H1 (cell line): ENCODE data around the gene IL21R. TPM values are rescaled to one million over a fixed set of nuclear protein-coding genes. Genes with fewer than 3 reads are reported as not detected.

Experiments used
- CHD2 ChIP-seq: IDR thresholded peaks from 2 replicates; pipeline ENCODE4 v1.6.1; 2012; ENCODE audit warnings: low read length, improper control_type of control experiment
- EP300 ChIP-seq, 2 experiments: IDR thresholded peaks; 1 replicate in 1 of 2; 2 replicates in 1 of 2; pipeline ENCODE4 v1.6.1; 2011 to 2012; ENCODE audit warnings: low read depth in 2 of 2, low read length in 2 of 2, mild to moderate bottlenecking in 2 of 2, borderline replicate concordance in 1 of 2, inconsistent platforms in 1 of 2, moderate library complexity in 1 of 2
- NANOG ChIP-seq: IDR thresholded peaks from 2 replicates; pipeline ENCODE4 v1.6.1; 2011; ENCODE audit warnings: low read length, low read depth, mild to moderate bottlenecking, inconsistent platforms; ENCODE audit not compliant: insufficient read depth, poor library complexity, severe bottlenecking
- PHF8 ChIP-seq: fragments of 200-600 bp; sonication (generic); conservative IDR thresholded peaks from 2 replicates; pipeline ENCODE4 v1.7.1; 2012; ENCODE audit warnings: low read depth, mild to moderate bottlenecking, inconsistent platforms, low read length, moderate library complexity
- RNF2 ChIP-seq: fragments of 200-900, 300-1000 bp; sonication (generic); IDR thresholded peaks from 2 replicates; pipeline ENCODE4 v1.7.1; 2016; ENCODE audit warnings: borderline replicate concordance, low read depth, mild to moderate bottlenecking, antibody characterized with exemption, low read length; ENCODE audit not compliant: poor library complexity, severe bottlenecking; ENCODE audit errors: missing control alignments
- RXRA ChIP-seq: IDR thresholded peaks from 2 replicates; pipeline ENCODE4 v1.6.1; 2011; ENCODE audit warnings: low read depth, mild to moderate bottlenecking, low read length, moderate library complexity; ENCODE audit not compliant: insufficient read depth
- SAP30 ChIP-seq: fragments of 300-600 bp; sonication (generic); IDR thresholded peaks from 2 replicates; pipeline ENCODE4 v1.7.1; 2012; ENCODE audit warnings: low read length, moderate library complexity, mild to moderate bottlenecking, inconsistent platforms; ENCODE audit not compliant: insufficient read depth, insufficient replicate concordance
- SIN3A ChIP-seq, 2 experiments: IDR thresholded peaks in 1 of 2; conservative IDR thresholded peaks in 1 of 2; 2 replicates each; pipeline ENCODE4 v1.6.1; 2011 to 2012; ENCODE audit warnings: low read length in 2 of 2, improper control_type of control experiment in 1 of 2, low read depth in 1 of 2, mild to moderate bottlenecking in 1 of 2
- YY1 ChIP-seq: IDR thresholded peaks from 2 replicates; pipeline ENCODE4 v1.6.1; 2011; ENCODE audit warnings: low read depth, mild to moderate bottlenecking, low read length
- polyA plus RNA-seq, 7 experiments: library from polyadenylated mRNA; depleted of rRNA in 3 of 7; stranded (reverse) in 5 of 7; unstranded in 2 of 7; fragments of >200 nt in 5 of 7; fragments of 200-250 nt in 2 of 7; gene quantifications; 1 replicate in 5 of 7; 2 replicates in 1 of 7; 4 replicates in 1 of 7; pipeline versions ENCODE4 v1.2.1 to v1.2.3, GENCODE V29; 2011 to 2013; ENCODE audit warnings: missing spikeins in 2 of 7, mixed read lengths in 2 of 7
- total RNA-seq: library from RNA; stranded (reverse); fragmentation: NEBNext Ultra II Directional; extraction: Animal tissue kit (Norgen Biotek cat#: 25700); gene quantifications from 2 replicates; pipeline ENCODE4 v1.2.1, GENCODE V29; 2021
- TF ChIP-seq, protein P1 (sequence below): IDR thresholded peaks from 2 replicates; pipeline ENCODE4 v1.6.1; 2012; ENCODE audit warnings: inconsistent platforms

IL21R gene
- total and polyA plus RNA-seq, 2 of the 8 experiments (the other 6 are each of a cell fraction or from before 2014, with no cell fraction given), result 0.34 to 0.70 TPM

GRCh38 chr16:27441998-27442397 lies 40.0 kb downstream of the IL21R start (continued):
- TF ChIP-seq, protein P1, sequence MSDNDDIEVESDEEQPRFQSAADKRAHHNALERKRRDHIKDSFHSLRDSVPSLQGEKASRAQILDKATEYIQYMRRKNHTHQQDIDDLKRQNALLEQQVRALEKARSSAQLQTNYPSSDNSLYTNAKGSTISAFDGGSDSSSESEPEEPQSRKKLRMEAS, result no peak
- no peak for TF ChIP-seq PHF8
- no peak for TF ChIP-seq CHD2
- TF ChIP-seq YY1, result no peak
- TF ChIP-seq NANOG, result no peak
- TF ChIP-seq SIN3A (conservative IDR thresholded peaks at IDR 0.05 in 1 of 2, IDR thresholded peaks at IDR 0.05 in 1 of 2; ENCODE audit: low read depth in 1 of 2, low read length in 2 of 2), result no peak
- TF ChIP-seq RNF2, result no peak
- no peak for TF ChIP-seq RXRA
- no peak for TF ChIP-seq EP300 (IDR thresholded peaks at IDR 0.05; ENCODE audit: borderline replicate concordance in 1 of 2, low read depth in 2 of 2, low read length in 2 of 2)
- no peak for TF ChIP-seq SAP30
